Stimulated activated CD8-positive, alpha-beta memory T cell treated with anti-CD3 and anti-CD28 coated beads, Interleukin-15, amount 100 ng/mL, for 48 hours (primary cell): Measurements from ENCODE around the gene TMEM179B.

Source experiments
- DNase-seq, 2 donors: peaks; one replicate each; pipeline ENCODE4 v3.0.0-alpha.2; 2020; ENCODE audit warnings: low read depth in 2 of 2

The TMEM179B gene

GRCh38 chr11:62832336-62833234 lies 45.4 kb downstream of the TMEM179B start, which contains the start of gene TEX54:
Gene TEX54 (minus strand): TSS chr11:62832841.
- DNase-seq = no peak

DNA sequence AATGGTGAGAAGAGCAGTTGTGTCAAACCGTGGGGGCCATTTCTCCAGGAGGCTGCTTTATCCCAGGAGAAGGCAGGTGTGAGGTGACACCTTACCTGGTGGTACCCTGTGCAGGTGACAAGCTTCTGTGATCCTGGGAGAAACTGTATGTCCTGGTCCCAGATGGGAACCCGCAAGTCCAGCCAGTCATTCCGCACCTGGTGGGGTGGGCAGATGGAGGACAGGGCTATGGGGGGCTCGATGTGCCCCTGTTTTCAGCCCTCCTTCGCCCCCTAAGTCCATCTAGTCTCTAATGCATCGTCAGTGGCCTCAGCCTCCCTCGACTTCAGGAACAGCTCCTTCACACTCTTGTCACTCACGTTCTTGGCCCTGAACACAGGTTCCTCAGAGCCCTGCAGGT lies 48.1 kb downstream of the TMEM179B start:
- DNase-seq = no peak

DNA sequence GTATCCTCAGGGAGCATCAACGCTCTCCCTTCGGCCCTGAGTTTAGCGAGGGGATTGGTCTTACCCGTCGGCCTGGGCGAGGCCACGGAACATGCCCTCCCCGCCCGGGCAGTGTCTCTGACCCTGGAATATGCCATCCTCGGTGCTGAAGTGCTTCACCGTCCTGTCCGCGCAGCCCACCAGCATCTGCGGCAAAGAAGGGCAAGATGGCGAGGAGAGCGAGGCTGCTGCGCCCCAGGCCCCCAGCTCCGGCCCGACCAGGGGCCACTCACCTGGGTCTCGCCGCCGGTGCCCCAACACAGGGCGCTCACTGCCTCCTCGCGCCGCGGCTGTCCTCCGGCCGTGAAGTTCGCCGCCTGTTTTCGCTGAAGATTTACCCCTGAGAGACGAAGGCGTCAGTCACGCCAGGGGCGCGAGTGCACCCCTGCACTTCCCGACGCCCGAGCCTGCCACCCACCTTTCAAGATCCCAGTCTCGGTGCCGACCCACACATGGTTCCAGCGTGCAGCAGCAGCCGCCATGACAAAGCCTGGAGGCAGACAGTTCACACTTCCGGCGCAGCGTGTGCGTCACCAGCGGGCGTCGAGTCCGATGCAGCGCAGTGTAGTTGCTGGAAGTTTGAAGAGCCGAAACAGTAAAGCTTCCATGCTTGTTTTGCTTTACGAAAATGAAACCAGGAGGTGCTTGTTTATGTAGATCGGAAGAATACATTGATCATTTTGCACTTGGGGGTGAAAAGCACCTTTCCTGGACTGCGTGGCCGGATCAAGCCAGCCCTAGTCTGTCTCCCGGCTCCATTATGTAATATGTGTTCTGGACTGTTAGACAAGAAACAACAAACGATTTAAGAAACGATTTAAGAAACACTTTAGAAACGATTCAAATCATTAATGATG lies 52.1 kb downstream of the TMEM179B start, which contains the start of gene WDR74:
TSS of gene WDR74 (minus strand) at position 541 of the 896 bp plus-strand sequence. CDS start at position 521, 20 bp downstream.
- peak; percentile 84 to 88 for DNase-seq
